IPS-18c (cell line): ENCODE measurements around the gene POLDIP2.
"Not testable (repeated sequence)": the region's sequence is repeated elsewhere in the genome, so short reads cannot be mapped to it uniquely, and the experiment has no call there.

Source experiments
- H3K4me3 ChIP-seq: 2 replicates; pipeline ENCODE4 v1.7.0; 2013; ENCODE audit warnings: low read depth, mild to moderate bottlenecking, low read length, moderate library complexity; ENCODE audit not compliant: insufficient read depth
- H3K9me3 ChIP-seq: one replicate; pipeline ENCODE4 v1.6.1; 2013; ENCODE audit warnings: mild to moderate bottlenecking, low read length, moderate library complexity; ENCODE audit not compliant: control insufficient read depth, insufficient read depth

The POLDIP2 gene

GRCh38 chr17:28347261-28347891 lies 10.0 kb downstream of the POLDIP2 start:
- Histone ChIP-seq H3K9me3 (no peaks in the 10 kb centered on the region), H3K4me3 (no peak overlapping the region)

GRCh38 chr17:28346746-28347246 lies 10.5 kb downstream of the POLDIP2 start:
- H3K4me3 ChIP-seq = no peak overlapping the region
- H3K9me3 ChIP-seq = no peaks in the 10 kb centered on the region

GRCh38 chr17:28346199-28346580 lies 11.1 kb downstream of the POLDIP2 start:
- Histone ChIP-seq H3K4me3 (no peak overlapping the region), H3K9me3 (no peaks in the 10 kb centered on the region)

- H3K4me3 ChIP-seq = no peak overlapping the region
- H3K9me3 ChIP-seq = no peaks in the 10 kb centered on the region
Measured at GRCh38 chr17:28345419-28346198, 11.7 kb downstream of the POLDIP2 start.

- Histone ChIP-seq H3K4me3 (no peak overlapping the region), H3K9me3 (no peaks in the 10 kb centered on the region)
Measured at GRCh38 chr17:28344435-28344901, 12.9 kb downstream of the POLDIP2 start.

- H3K9me3 ChIP-seq = no peaks in the 10 kb centered on the region
- H3K4me3 ChIP-seq = no peak overlapping the region
Measured at GRCh38 chr17:28344011-28344410, 13.3 kb downstream of the POLDIP2 start.

- H3K4me3 ChIP-seq = no peak overlapping the region
Measured at GRCh38 chr17:28343491-28343932, 13.8 kb downstream of the POLDIP2 start.

GRCh38 chr17:28342313-28342712 lies 15.0 kb downstream of the POLDIP2 start:
- Histone ChIP-seq H3K9me3 (no peaks in the 10 kb centered on the region), H3K4me3 (no peak overlapping the region)

More at GRCh38 chr17:28343491-28343932, 13.8 kb downstream of the POLDIP2 start:
- H3K9me3 ChIP-seq = no peaks in the 10 kb centered on the region

GRCh38 chr17:28341516-28341915 lies 15.8 kb downstream of the POLDIP2 start:
- H3K4me3 ChIP-seq = no peak overlapping the region
- H3K9me3 ChIP-seq = no peaks in the 10 kb centered on the region

- Histone ChIP-seq H3K9me3 (no peaks in the 10 kb centered on the region), H3K4me3 (no peak overlapping the region)
Measured at GRCh38 chr17:28340374-28340773, 17.0 kb downstream of the POLDIP2 start.

GRCh38 chr17:28339431-28339830 lies 17.9 kb downstream of the POLDIP2 start:
- Histone ChIP-seq H3K9me3 (no peaks in the 10 kb centered on the region), H3K4me3 (no peak overlapping the region)

- not testable (repeated sequence) for H3K9me3 ChIP-seq, H3K4me3 ChIP-seq
Measured at GRCh38 chr17:28338769-28339212, 18.5 kb downstream of the POLDIP2 start.

GRCh38 chr17:28338056-28338768 lies 19.1 kb downstream of the POLDIP2 start:
- H3K4me3 ChIP-seq = no peak overlapping the region
- no peaks in the 10 kb centered on the region for H3K9me3 ChIP-seq

- Histone ChIP-seq H3K9me3 (no peaks in the 10 kb centered on the region), H3K4me3 (peak overlapping the region; percentile 93)
Measured at GRCh38 chr17:28335959-28336871, 21.1 kb downstream of the POLDIP2 start.

GRCh38 chr17:28335201-28335958 lies 21.9 kb downstream of the POLDIP2 start, which contains the start of the genes IFT20 and TNFAIP1:
TSS of gene IFT20 (minus strand) at chr17:28335472. CDS start at chr17:28331985, 3,487 bp downstream.
TSS of gene TNFAIP1 (plus strand) at chr17:28335761. CDS start at chr17:28339522, 3,761 bp downstream.
- H3K9me3 ChIP-seq = no peaks in the 10 kb centered on the region
- H3K4me3 ChIP-seq = peak within 1 kb of the TSS; percentile 93

GRCh38 chr17:28334666-28335200 lies 22.6 kb downstream of the POLDIP2 start:
- H3K9me3 ChIP-seq = no peaks in the 10 kb centered on the region
- peak overlapping the region; percentile 93 for H3K4me3 ChIP-seq
